SIG-M5 treated with dmso at 0.1 percent for 504 hours (cell line): ENCODE measurements around the gene USP1.

Experiments used
- DNase-seq: peaks from one replicate; lab custom pipeline; 2025; ENCODE audit not compliant: unreplicated experiment; lab: John Stamatoyannopoulos, UW

USP1 gene

GRCh38 chr1:62426794-62427193, 10.1 kb upstream of the USP1 start:
- DNase-seq: no peak

GRCh38 chr1:62428351-62428750, 8.5 kb upstream of the USP1 start:
- DNase-seq: no peak

GRCh38 chr1:62429581-62429980, 7.3 kb upstream of the USP1 start:
- DNase-seq: no peak

- no peak for DNase-seq
Observed at GRCh38 chr1:62433861-62434617, 2.8 kb upstream of the USP1 start.

GRCh38 chr1:62434618-62435001, 2.2 kb upstream of the USP1 start:
- no peak for DNase-seq

- peak; percentile 63 for DNase-seq
Observed at GRCh38 chr1:62435231-62436038, 1.4 kb upstream of the USP1 start.

- DNase-seq: no peak
Observed at GRCh38 chr1:62436039-62436465, 797 bp upstream of the USP1 start.

- no peak for DNase-seq
Observed at GRCh38 chr1:62437273-62437940, 558 bp downstream of the USP1 start.

- peak; percentile 33 for DNase-seq
Observed at GRCh38 chr1:62438163-62438562, 1.3 kb downstream of the USP1 start.

GRCh38 chr1:62439652-62440371, 3.0 kb downstream of the USP1 start:
- DNase-seq: no peak

- no peak for DNase-seq
Observed at GRCh38 chr1:62444701-62445100, 7.9 kb downstream of the USP1 start.

- DNase-seq: no peak
Observed at GRCh38 chr1:62448221-62448933, 11.5 kb downstream of the USP1 start.

GRCh38 chr1:62450301-62450700, 13.5 kb downstream of the USP1 start:
- DNase-seq: no peak

GRCh38 chr1:62452951-62453350, 16.1 kb downstream of the USP1 start:
- DNase-seq: no peak

- DNase-seq: no peak
Observed at GRCh38 chr1:62457955-62458354, 21.1 kb downstream of the USP1 start.

- no peak for DNase-seq
Observed at GRCh38 chr1:62462370-62462769, 25.5 kb downstream of the USP1 start.

GRCh38 chr1:62467092-62467491, 30.2 kb downstream of the USP1 start:
- DNase-seq: no peak

GRCh38 chr1:62476525-62477219, 39.8 kb downstream of the USP1 start:
- DNase-seq: no peak

GRCh38 chr1:62481681-62482080, 44.8 kb downstream of the USP1 start:
- DNase-seq: no peak
